Heart left ventricle (tissue), 16 donors: ENCODE results near the gene VEGFC. TPM values are rescaled to one million over a fixed set of nuclear protein-coding genes. Genes with fewer than 3 reads are reported as not detected.

Source experiments
- ATAC-seq, 4 donors: fragments of 200-7000 bp; cut with Tn5 transposase; one replicate each; pipeline ENCODE4 v1.9.1; 2020 to 2022; ENCODE audit warnings: moderate library complexity in 4 of 4, mild to moderate bottlenecking in 3 of 4, moderate number of reproducible peaks in 1 of 4
- DNase-seq, 5 donors: peaks; one replicate each; pipeline ENCODE4 v3.0.0-alpha.2; 2020
- H3K27ac ChIP-seq, 12 donors: fragments of 200-600 bp; sonication (generic) in 4 of 12; one replicate each; pipeline versions ENCODE4 v1.5.0 to v1.8.0; 2016 to 2022; ENCODE audit warnings: mild to moderate bottlenecking in 2 of 12
- H3K27me3 ChIP-seq, 9 donors: fragments of 200-600 bp; sonication (generic) in 2 of 9; one replicate each; pipeline versions ENCODE4 v1.5.1 to v1.8.0; 2016 to 2022; ENCODE audit warnings: mild to moderate bottlenecking in 3 of 9
- H3K36me3 ChIP-seq, 9 donors: fragments of 200-600 bp; sonication (generic) in 2 of 9; one replicate each; pipeline versions ENCODE4 v1.5.0 to v1.8.0; 2018 to 2022; ENCODE audit warnings: mild to moderate bottlenecking in 2 of 9
- H3K4me1 ChIP-seq, 12 donors: fragments of 200-600 bp; sonication (generic) in 4 of 12; one replicate each; pipeline versions ENCODE4 v1.5.0 to v1.8.0; 2016 to 2022; ENCODE audit warnings: mild to moderate bottlenecking in 3 of 12
- H3K4me3 ChIP-seq, 12 donors: fragments of 200-600 bp; sonication (generic) in 4 of 12; one replicate each; pipeline versions ENCODE4 v1.5.0 to v1.8.0; 2017 to 2022; ENCODE audit warnings: mild to moderate bottlenecking in 9 of 12, moderate library complexity in 4 of 12
- H3K9me3 ChIP-seq, 12 donors: fragments of 200-600 bp; sonication (generic) in 4 of 12; one replicate each; pipeline versions ENCODE4 v1.5.0 to v1.8.0; 2016 to 2022; ENCODE audit warnings: mild to moderate bottlenecking in 1 of 12
- POLR2A ChIP-seq, 2 donors: fragments of 450-650 bp; IDR thresholded peaks; one replicate each; pipeline ENCODE4 v1.6.1; 2017; ENCODE audit warnings: antibody characterized with exemption in 2 of 2, mild to moderate bottlenecking in 2 of 2, moderate library complexity in 2 of 2
- WGBS, 4 donors: extraction: QIAGEN DNeasy Blood & Tissue Kit in 2 of 4; methylation state at CpG; one replicate each; pipeline versions ENCODE4 v1.1.5 to v1.1.7; 2013 to 2018; 5-methylcytosine and 5-hydroxymethylcytosine counted together
- intact Hi-C, 10 donors: fragments of 100-400 bp; cut with DNase I; formaldehyde crosslinking; loops; one replicate each; pipeline versions ENCODE4 v1.11.1 to v1.14.2; 2022
- polyA plus RNA-seq, 2 donors: library from polyadenylated mRNA; stranded (reverse); fragments of 200-250 nt; gene quantifications; one replicate each; pipeline ENCODE4 v1.2.3, GENCODE V29; 2013
- total RNA-seq, 9 donors: library from RNA; depleted of rRNA in 2 of 9; stranded (reverse); fragments of >200 nt in 2 of 9; fragmentation: NEBNext Ultra II Directional in 3 of 9; extraction: Animal tissue kit (Norgen Biotek cat#: 25700) in 3 of 9; gene quantifications; one replicate each; pipeline versions ENCODE4 v1.1.0 to v1.2.4, GENCODE V29; 2016 to 2023
- TF ChIP-seq, protein P1 (sequence below), 12 donors: fragments of 200-600 bp; sonication (generic) in 4 of 12; IDR thresholded peaks; one replicate each; pipeline versions ENCODE4 v1.5.0 to v1.8.0; 2018 to 2022; ENCODE audit warnings: antibody characterized with exemption in 12 of 12, mild to moderate bottlenecking in 5 of 12
- donor health status: ischemic (EF 13 %, LVEDD 7.1; RV severe dilation, severe dysfunction).
- donor health status: healthy with polysubstance abuse.
- donor health status: DM: no; HTN: yes; CAD: no.
- donor health status: DM: no; HTN: no; CAD: no.
- donor health status: ischemic (EF 25% LVEDD 6.9; RV normal size, moderate dysfunction).
- donor health status: ischemic (EF 25% LVEDD 5.7; RV mildly dilated, moderate dysfunction).
- donor health status: healthy.
- donor health status: DM: yes; HTN: yes; CAD: no.
- donor health status: ischemic (EF 35%, LVEDD 5.7; RV mildly dilated, moderate dysfunction).
- donor health status: nonischemic (EF 11% LVEDD 7.7; RV severe dilation, severe dysfunction).
- donor health status: DM: yes; HTN: yes; CAD: no.
- donor health status: PGD.
- donor health status: ischemic (EF 29% LVEDD 5.4; RV normal size, mild dysfunction).
- donor health status: nonischemic (EF 23%, LVEDD 6.1; RV moderate dilation, normal function).

VEGFC gene
- total and polyA plus RNA-seq, 11 donors, result 4.0 to 16.0 (median 7.4) TPM

DNA sequence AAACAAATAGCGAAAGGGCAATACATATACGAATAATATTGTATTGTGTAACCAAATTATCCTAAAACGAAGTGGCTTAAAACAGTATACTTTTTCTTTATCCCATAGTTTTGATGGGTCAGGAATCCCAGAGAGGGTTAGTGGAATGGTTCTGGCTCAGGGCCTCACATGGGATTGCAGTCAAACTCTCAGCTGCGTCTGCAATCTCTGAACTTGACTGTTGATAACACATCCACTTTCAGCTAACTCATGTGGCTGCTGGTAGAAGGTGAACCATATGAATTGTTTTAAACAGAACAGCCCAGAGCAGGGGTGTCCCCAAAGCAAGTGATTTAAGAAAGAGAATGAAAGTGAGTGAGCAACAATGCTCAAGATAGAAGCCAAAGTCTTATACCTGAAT, 127.8 kb downstream of the VEGFC start:
- DNase-seq (no peak), ATAC-seq (peak in 3 of 4 donors; percentile 31 to 62 (median 51))
- Histone ChIP-seq H3K9me3 (no peaks in the 10 kb centered on the region), H3K36me3 (no peaks in the 10 kb centered on the region), H3K27me3 (no peaks in the 10 kb centered on the region), H3K27ac (no peak overlapping the region), H3K4me1 (peaks cover 0 to 10% (median 0%) of the 10 kb centered on the region in 12 donors), H3K4me3 (no peak overlapping the region)
- WGBS, 4 donors, result 56 to 71% (median 68%) methylated on average over 4 of the region's 4 CpGs
- intact Hi-C loops, result no loop called here
- TF ChIP-seq POLR2A (IDR thresholded peaks at IDR 0.05), result no peak
- TF ChIP-seq, protein P1, sequence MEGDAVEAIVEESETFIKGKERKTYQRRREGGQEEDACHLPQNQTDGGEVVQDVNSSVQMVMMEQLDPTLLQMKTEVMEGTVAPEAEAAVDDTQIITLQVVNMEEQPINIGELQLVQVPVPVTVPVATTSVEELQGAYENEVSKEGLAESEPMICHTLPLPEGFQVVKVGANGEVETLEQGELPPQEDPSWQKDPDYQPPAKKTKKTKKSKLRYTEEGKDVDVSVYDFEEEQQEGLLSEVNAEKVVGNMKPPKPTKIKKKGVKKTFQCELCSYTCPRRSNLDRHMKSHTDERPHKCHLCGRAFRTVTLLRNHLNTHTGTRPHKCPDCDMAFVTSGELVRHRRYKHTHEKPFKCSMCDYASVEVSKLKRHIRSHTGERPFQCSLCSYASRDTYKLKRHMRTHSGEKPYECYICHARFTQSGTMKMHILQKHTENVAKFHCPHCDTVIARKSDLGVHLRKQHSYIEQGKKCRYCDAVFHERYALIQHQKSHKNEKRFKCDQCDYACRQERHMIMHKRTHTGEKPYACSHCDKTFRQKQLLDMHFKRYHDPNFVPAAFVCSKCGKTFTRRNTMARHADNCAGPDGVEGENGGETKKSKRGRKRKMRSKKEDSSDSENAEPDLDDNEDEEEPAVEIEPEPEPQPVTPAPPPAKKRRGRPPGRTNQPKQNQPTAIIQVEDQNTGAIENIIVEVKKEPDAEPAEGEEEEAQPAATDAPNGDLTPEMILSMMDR (IDR thresholded peaks at IDR 0.05), result no peak

DNA sequence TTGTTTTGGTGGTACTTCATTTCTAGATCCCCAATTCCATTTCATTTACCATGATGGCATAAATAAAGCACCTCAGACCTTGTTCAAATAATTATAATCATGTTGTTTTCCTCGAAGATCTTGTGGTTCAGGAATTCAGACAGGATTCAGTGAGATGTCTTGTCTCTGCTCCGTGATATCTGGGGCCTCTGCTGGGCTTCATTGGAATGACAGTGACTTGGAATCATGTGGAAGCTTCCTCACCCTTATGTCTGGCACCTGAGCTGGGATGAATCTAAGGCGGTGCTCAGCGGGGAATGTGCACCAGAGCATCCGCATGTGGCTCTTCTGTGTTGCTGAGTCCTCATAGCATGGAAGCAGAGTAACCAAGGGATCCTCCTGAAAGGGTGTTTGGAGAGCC, 132.2 kb downstream of the VEGFC start:
- TF ChIP-seq POLR2A (IDR thresholded peaks at IDR 0.05), result no peak
- TF ChIP-seq, protein P1 (IDR thresholded peaks at IDR 0.05), result no peak
- intact Hi-C loops, result no loop called here
- no peak for ATAC-seq
- H3K4me3 ChIP-seq, result no peak overlapping the region
- no peaks in the 10 kb centered on the region for H3K36me3 ChIP-seq
- no peaks in the 10 kb centered on the region for H3K27me3 ChIP-seq
- H3K9me3 ChIP-seq, result no peaks in the 10 kb centered on the region
- no peak overlapping the region for H3K27ac ChIP-seq
- 84 to 88% (median 85%) methylated on average over 5 of the region's 5 CpGs for WGBS, 4 donors
- H3K4me1 ChIP-seq, result no peaks in the 10 kb centered on the region
- DNase-seq, result no peak

DNA sequence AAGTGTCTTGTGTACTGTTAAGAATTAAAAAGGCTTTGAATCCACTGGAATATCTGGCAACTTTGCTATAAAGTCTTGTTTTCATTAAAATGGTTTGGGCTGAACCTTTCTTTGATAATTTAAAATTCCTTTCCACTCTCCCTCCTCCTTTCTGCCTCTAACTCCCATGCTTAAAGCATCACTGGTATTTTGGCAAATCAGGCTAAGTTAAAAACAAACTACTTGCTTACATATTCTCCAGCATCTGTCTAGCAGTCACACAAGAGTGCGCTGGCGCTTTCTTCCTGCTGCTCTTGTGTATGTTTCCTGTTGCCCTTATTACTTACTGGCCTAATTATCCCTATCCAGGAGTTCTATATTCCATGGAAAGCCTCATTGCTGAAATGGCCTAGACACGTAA, 136.6 kb downstream of the VEGFC start:
- no peak for DNase-seq
- 87 to 93% (median 91%) methylated on average over 3 of the region's 3 CpGs for WGBS, 4 donors
- no peak for ATAC-seq
- intact Hi-C loops, result no loop called here
- H3K9me3 ChIP-seq, result no peaks in the 10 kb centered on the region
- H3K27ac ChIP-seq, result no peak overlapping the region
- H3K4me3 ChIP-seq, result no peak overlapping the region
- peaks cover 0 to 5% (median 0%) of the 10 kb centered on the region in 12 donors for H3K4me1 ChIP-seq
- no peaks in the 10 kb centered on the region for H3K36me3 ChIP-seq
- TF ChIP-seq POLR2A (IDR thresholded peaks at IDR 0.05), result no peak
- TF ChIP-seq, protein P1 (IDR thresholded peaks at IDR 0.05), result no peak
- H3K27me3 ChIP-seq, result no peaks in the 10 kb centered on the region

DNA sequence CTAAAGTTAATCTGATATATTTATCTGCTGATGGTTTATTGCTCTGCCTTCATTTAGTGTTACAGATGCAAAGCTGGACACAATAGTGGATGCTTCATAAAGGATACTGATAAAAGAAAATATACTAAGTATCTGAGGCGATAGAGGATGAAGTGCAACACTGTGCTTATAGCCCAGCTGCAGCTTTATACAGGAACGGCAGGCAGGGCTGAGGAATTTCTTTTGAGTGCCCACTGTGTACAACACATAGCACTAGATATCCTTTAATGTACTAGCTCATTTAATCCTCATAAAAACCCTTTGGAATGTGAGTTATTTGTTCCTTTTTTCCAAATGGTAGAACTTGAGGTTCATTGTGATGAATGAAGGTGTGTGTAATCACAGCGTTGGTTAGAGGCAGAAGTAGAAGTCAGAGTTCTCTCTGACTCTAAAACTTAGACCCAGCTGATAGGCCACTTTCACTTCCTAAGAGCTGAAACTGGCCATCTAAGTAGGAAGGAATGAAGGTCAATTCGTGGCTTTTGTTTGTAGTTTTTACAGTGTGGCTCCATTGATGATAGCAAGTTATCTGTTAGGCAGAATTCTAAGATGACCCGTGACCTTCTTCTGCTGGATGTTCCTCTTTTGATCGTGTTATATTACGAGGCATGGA, 138.0 kb downstream of the VEGFC start:
- 69 to 74% (median 71%) methylated on average over 7 of the region's 7 CpGs for WGBS, 4 donors
- Histone ChIP-seq H3K27ac (no peak overlapping the region), H3K4me3 (no peak overlapping the region), H3K9me3 (no peaks in the 10 kb centered on the region), H3K4me1 (peaks cover 0 to 5% (median 0%) of the 10 kb centered on the region in 12 donors), H3K36me3 (no peaks in the 10 kb centered on the region), H3K27me3 (no peaks in the 10 kb centered on the region)
- TF ChIP-seq, protein P1 (IDR thresholded peaks at IDR 0.05), result no peak
- no peak for TF ChIP-seq POLR2A (IDR thresholded peaks at IDR 0.05)
- DNase-seq, result no peak
- no peak for ATAC-seq
- intact Hi-C loops, result no loop called here
